Body of pancreas (tissue), 4 donors: Measurements from ENCODE around the gene GON4L.
"Not testable (repeated sequence)": the region's sequence is repeated elsewhere in the genome, so short reads cannot be mapped to it uniquely, and the experiment has no call there.

Experiments used
- CTCF ChIP-seq, 7 experiments: fragments of 450-650 bp in 4 of 7; fragments of 200-600 bp in 3 of 7; sonication (generic) in 3 of 7; IDR thresholded peaks; one replicate each; pipeline ENCODE4 v1.5.1; 2016 to 2019; ENCODE audit warnings: antibody characterized with exemption in 7 of 7
- POLR2A ChIP-seq, 3 donors: fragments of 450-650 bp; IDR thresholded peaks; one replicate each; pipeline ENCODE4 v1.6.1; 2016; ENCODE audit warnings: antibody characterized with exemption in 3 of 3, mild to moderate bottlenecking in 2 of 3

GRCh38 chr1:155748141-155748540 lies 108.9 kb downstream of the GON4L start:
- TF ChIP-seq CTCF, POLR2A (IDR thresholded peaks at IDR 0.05): not testable (repeated sequence)
